K562 (cell line): ENCODE measurements around the gene APOA1. TPM values are rescaled to one million over a fixed set of nuclear protein-coding genes. Genes with fewer than 3 reads are reported as not detected.
A peak's percentile ranks its signal among the peaks of the same experiment; 100 is the strongest.

ENCODE experiments used
- ATF1 ChIP-seq, 2 experiments: fragments of 450-650 bp in 1 of 2; IDR thresholded peaks; 2 replicates each; pipeline ENCODE4 v1.6.1; 2016; ENCODE audit warnings: missing compliant biosample characterization in 1 of 2, missing genetic modification characterization in 1 of 2
- DNMT1 ChIP-seq: fragments of 450-650 bp; IDR thresholded peaks from 2 replicates; pipeline ENCODE4 v1.6.1; 2016; ENCODE audit warnings: antibody characterized with exemption, mild to moderate bottlenecking
- LARP7 ChIP-seq: fragments of 450-650 bp; IDR thresholded peaks from 2 replicates; pipeline ENCODE4 v1.6.1; 2016
- MAFG ChIP-seq: fragments of 450-650 bp; conservative IDR thresholded peaks from 2 replicates; pipeline ENCODE4 v1.6.1; 2016; ENCODE audit warnings: missing genetic modification characterization, missing compliant biosample characterization
- NCOA4 ChIP-seq: fragments of 450-650 bp; IDR thresholded peaks from 2 replicates; pipeline ENCODE4 v1.6.1; 2018; ENCODE audit warnings: mild to moderate bottlenecking; ENCODE audit not compliant: partially characterized antibody
- RB1 ChIP-seq: fragments of 450-650 bp; IDR thresholded peaks from 2 replicates; pipeline ENCODE4 v1.6.1; 2017; ENCODE audit warnings: low read depth, mild to moderate bottlenecking
- RBFOX2 ChIP-seq: fragments of 200-400 bp; formaldehyde crosslinking; IDR thresholded peaks from 2 replicates; pipeline ENCODE4 v1.6.1; 2017; ENCODE audit warnings: low read depth, mild to moderate bottlenecking, low read length, moderate library complexity
- SREBF2 ChIP-seq: sonication (generic); formaldehyde crosslinking; IDR thresholded peaks from 2 replicates; pipeline ENCODE4 v1.4.0; 2020; ENCODE audit warnings: mild to moderate bottlenecking, missing genetic modification reagents
- ZC3H11A ChIP-seq: IDR thresholded peaks from 2 replicates; pipeline ENCODE4 v1.6.1; 2012; ENCODE audit warnings: low read depth, low read length, improper control_type of control experiment
- ZNF134 ChIP-seq: fragments of 250-450 bp; sonication (Bioruptor Pico); conservative IDR thresholded peaks from 2 replicates; pipeline ENCODE4 v1.4.0; 2020
- ZNF165 ChIP-seq: fragments of 250-450 bp; sonication (Bioruptor Pico); IDR thresholded peaks from 2 replicates; pipeline ENCODE4 v1.4.0; 2020; ENCODE audit warnings: borderline replicate concordance
- ZNF3 ChIP-seq: fragments of 250-450 bp; sonication (Bioruptor Pico); IDR thresholded peaks from 2 replicates; pipeline ENCODE4 v1.5.0; 2021; ENCODE audit warnings: mild to moderate bottlenecking, moderate library complexity
- ZNF408 ChIP-seq: fragments of 250-450 bp; sonication (Bioruptor Pico); IDR thresholded peaks from 2 replicates; pipeline ENCODE4 v1.4.0; 2020; ENCODE audit warnings: low read depth, mild to moderate bottlenecking, moderate library complexity
- polyA plus RNA-seq, 8 experiments: library from polyadenylated mRNA; depleted of rRNA in 4 of 8; stranded (reverse) in 5 of 8; unstranded in 3 of 8; fragments of >200 nt; fragmentation: Nextera tagmentation in 2 of 8; fragmentation: Illumina TruSeq in 1 of 8; extraction: Ambion mirVana in 2 of 8; extraction: Trizol in 1 of 8; gene quantifications; 2 replicates each; pipeline versions ENCODE4 v1.2.1 to v1.2.3, GENCODE V29; 2011 to 2014; ENCODE audit warnings: inconsistent platforms in 1 of 8, missing spikeins in 1 of 8
- total RNA-seq, 7 experiments: library from RNA; depleted of rRNA in 6 of 7; stranded (reverse); fragments of >200 nt in 6 of 7; fragmentation: Illumina TruSeq in 2 of 7; extraction: Trizol in 2 of 7; gene quantifications; 2 replicates each; pipeline versions ENCODE4 v1.2.1 to v1.2.3, GENCODE V29; 2011 to 2021; ENCODE audit warnings: low replicate concordance in 1 of 7
- TF ChIP-seq, protein P1 (sequence below), 2 experiments: fragments of 450-650 bp; formaldehyde crosslinking in 1 of 2; IDR thresholded peaks; 2 replicates each; pipeline versions ENCODE4 v1.4.0 to v1.6.1; 2014 to 2020; ENCODE audit warnings: mild to moderate bottlenecking in 2 of 2, borderline replicate concordance in 1 of 2, low read depth in 1 of 2
- TF ChIP-seq, protein P2 (sequence below): fragments of 250-450 bp; sonication (Bioruptor Pico); IDR thresholded peaks from 2 replicates; pipeline ENCODE4 v1.4.0; 2020; ENCODE audit warnings: mild to moderate bottlenecking, moderate library complexity
- TF ChIP-seq, protein P3 (sequence below), 2 experiments: IDR thresholded peaks; 2 replicates each; pipeline ENCODE4 v1.6.1; 2012; ENCODE audit warnings: improper control_type of control experiment in 2 of 2, low read depth in 2 of 2, low read length in 2 of 2, borderline replicate concordance in 1 of 2

APOA1 gene
- total and polyA plus RNA-seq, 9 of the 15 experiments (the other 6 are each of a cell fraction or from before 2014, with no cell fraction given), result 1.8 TPM; not detected in 8

DNA sequence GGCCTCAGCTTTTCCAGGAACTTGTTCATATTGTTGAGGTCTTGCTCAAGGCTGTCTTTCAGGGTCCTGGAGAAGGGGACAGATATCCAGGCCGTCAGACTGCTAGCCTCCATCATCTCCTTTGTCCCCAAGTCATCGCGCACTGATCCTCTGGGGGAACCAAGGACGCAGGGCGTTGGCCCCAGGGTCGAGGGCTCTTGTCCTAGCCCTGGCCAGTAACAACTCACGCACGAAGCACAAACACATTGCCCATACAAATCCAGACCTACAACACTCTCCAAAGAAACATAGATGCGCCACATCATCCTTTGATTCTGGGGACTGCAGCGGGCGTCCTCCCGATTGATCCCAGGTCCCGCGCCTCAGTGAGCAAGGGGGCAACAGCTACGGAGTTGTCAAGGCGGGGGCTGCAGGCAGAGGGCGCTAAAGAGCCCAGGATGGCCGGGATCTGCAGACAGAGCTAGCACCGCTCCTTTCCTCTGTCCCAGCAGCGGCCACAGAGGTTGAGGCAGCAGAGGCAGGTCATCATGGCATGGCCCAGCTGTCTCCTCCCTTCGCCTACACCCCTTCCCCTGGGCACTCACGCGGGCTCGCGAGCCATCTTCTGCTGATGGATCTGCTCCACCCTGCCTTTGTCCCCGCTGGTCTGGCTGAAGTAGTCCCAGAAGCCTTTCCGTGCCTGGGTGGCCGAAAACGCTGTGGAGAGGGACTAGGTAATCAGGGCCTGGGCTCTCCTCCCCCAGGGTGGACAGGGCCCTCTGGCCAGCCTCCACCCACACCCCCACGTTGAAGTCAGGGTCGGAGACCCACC, 46.2 kb downstream of the APOA1 start (continued):
- TF ChIP-seq, protein P1, sequence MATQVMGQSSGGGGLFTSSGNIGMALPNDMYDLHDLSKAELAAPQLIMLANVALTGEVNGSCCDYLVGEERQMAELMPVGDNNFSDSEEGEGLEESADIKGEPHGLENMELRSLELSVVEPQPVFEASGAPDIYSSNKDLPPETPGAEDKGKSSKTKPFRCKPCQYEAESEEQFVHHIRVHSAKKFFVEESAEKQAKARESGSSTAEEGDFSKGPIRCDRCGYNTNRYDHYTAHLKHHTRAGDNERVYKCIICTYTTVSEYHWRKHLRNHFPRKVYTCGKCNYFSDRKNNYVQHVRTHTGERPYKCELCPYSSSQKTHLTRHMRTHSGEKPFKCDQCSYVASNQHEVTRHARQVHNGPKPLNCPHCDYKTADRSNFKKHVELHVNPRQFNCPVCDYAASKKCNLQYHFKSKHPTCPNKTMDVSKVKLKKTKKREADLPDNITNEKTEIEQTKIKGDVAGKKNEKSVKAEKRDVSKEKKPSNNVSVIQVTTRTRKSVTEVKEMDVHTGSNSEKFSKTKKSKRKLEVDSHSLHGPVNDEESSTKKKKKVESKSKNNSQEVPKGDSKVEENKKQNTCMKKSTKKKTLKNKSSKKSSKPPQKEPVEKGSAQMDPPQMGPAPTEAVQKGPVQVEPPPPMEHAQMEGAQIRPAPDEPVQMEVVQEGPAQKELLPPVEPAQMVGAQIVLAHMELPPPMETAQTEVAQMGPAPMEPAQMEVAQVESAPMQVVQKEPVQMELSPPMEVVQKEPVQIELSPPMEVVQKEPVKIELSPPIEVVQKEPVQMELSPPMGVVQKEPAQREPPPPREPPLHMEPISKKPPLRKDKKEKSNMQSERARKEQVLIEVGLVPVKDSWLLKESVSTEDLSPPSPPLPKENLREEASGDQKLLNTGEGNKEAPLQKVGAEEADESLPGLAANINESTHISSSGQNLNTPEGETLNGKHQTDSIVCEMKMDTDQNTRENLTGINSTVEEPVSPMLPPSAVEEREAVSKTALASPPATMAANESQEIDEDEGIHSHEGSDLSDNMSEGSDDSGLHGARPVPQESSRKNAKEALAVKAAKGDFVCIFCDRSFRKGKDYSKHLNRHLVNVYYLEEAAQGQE (IDR thresholded peaks at IDR 0.05; ENCODE audit: borderline replicate concordance), result peak; percentile 77
- TF ChIP-seq, protein P1 (CRISPR knock-in tag; IDR thresholded peaks at IDR 0.05; ENCODE audit: low read depth), result no peak
- TF ChIP-seq ZNF134 (CRISPR knock-in tag) (no peak), RBFOX2 (0 out of 2 replicates have a peak, but pooled peaks have one; percentile 20), ATF1 (CRISPR knock-in tag; IDR thresholded peaks at IDR 0.05) (no peak), ATF1 (tag; IDR thresholded peaks at IDR 0.05) (0 out of 2 replicates have a peak, but pooled peaks have one; percentile 25), NCOA4 (no peak), DNMT1 (no peak), MAFG (tag) (no peak), ZNF165 (no peak), LARP7 (no peak), ZNF3 (CRISPR knock-in tag) (no peak), RB1 (peak; percentile 77), ZC3H11A (no peak), SREBF2 (CRISPR knock-in tag) (no peak), ZNF408 (no peak)
- TF ChIP-seq, protein P2, sequence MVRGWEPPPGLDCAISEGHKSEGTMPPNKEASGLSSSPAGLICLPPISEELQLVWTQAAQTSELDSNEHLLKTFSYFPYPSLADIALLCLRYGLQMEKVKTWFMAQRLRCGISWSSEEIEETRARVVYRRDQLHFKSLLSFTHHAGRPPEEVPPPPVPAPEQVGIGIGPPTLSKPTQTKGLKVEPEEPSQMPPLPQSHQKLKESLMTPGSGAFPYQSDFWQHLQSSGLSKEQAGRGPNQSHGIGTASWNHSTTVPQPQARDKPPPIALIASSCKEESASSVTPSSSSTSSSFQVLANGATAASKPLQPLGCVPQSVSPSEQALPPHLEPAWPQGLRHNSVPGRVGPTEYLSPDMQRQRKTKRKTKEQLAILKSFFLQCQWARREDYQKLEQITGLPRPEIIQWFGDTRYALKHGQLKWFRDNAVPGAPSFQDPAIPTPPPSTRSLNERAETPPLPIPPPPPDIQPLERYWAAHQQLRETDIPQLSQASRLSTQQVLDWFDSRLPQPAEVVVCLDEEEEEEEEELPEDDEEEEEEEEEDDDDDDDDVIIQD (CRISPR knock-in tag), result no peak
- TF ChIP-seq, protein P3, sequence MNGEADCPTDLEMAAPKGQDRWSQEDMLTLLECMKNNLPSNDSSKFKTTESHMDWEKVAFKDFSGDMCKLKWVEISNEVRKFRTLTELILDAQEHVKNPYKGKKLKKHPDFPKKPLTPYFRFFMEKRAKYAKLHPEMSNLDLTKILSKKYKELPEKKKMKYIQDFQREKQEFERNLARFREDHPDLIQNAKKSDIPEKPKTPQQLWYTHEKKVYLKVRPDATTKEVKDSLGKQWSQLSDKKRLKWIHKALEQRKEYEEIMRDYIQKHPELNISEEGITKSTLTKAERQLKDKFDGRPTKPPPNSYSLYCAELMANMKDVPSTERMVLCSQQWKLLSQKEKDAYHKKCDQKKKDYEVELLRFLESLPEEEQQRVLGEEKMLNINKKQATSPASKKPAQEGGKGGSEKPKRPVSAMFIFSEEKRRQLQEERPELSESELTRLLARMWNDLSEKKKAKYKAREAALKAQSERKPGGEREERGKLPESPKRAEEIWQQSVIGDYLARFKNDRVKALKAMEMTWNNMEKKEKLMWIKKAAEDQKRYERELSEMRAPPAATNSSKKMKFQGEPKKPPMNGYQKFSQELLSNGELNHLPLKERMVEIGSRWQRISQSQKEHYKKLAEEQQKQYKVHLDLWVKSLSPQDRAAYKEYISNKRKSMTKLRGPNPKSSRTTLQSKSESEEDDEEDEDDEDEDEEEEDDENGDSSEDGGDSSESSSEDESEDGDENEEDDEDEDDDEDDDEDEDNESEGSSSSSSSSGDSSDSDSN (IDR thresholded peaks at IDR 0.05; ENCODE audit: borderline replicate concordance in 1 of 2, low read depth in 2 of 2, low read length in 2 of 2), result no peak
